Panc1 (cell line): ENCODE data around the gene KIRREL3.

Experiments
- CTCF ChIP-seq: fragments of 450-650 bp; IDR thresholded peaks from 2 replicates; pipeline ENCODE4 v1.5.1; 2017; ENCODE audit warnings: mild to moderate bottlenecking
- POLR2AphosphoS5 ChIP-seq: IDR thresholded peaks from 2 replicates; pipeline ENCODE4 v1.6.1; 2012; ENCODE audit warnings: mild to moderate bottlenecking, low read depth, low read length, moderate library complexity
- TF ChIP-seq, protein P1 (sequence below), 2 experiments: IDR thresholded peaks; 2 replicates each; pipeline ENCODE4 v1.6.1; 2011 to 2012; ENCODE audit warnings: low read depth in 2 of 2, control low read depth in 1 of 2, low read length in 1 of 2, mild to moderate bottlenecking in 1 of 2, moderate library complexity in 1 of 2; ENCODE audit not compliant: insufficient read depth in 1 of 2

DNA sequence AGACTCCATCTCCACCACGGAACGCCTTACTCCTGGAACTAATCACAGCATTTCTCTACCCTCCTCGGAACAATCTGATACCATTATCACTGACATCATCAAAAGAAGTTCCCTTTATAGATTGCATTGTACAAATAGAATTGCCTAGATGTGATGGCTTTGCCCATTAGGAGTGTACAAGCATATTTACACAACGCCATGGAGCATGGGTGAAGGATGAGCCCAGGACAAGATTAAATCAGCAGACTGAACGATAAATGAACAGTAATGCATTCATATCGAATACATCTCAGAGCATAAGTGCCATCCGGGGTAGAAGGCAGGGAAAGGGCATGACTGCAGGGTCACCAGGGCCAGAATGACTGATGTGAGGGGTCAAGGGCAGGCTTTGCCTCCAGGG, 57.3 kb downstream of the KIRREL3 start:
- TF ChIP-seq CTCF (no peak), POLR2AphosphoS5 (no peak)
- TF ChIP-seq, protein P1, sequence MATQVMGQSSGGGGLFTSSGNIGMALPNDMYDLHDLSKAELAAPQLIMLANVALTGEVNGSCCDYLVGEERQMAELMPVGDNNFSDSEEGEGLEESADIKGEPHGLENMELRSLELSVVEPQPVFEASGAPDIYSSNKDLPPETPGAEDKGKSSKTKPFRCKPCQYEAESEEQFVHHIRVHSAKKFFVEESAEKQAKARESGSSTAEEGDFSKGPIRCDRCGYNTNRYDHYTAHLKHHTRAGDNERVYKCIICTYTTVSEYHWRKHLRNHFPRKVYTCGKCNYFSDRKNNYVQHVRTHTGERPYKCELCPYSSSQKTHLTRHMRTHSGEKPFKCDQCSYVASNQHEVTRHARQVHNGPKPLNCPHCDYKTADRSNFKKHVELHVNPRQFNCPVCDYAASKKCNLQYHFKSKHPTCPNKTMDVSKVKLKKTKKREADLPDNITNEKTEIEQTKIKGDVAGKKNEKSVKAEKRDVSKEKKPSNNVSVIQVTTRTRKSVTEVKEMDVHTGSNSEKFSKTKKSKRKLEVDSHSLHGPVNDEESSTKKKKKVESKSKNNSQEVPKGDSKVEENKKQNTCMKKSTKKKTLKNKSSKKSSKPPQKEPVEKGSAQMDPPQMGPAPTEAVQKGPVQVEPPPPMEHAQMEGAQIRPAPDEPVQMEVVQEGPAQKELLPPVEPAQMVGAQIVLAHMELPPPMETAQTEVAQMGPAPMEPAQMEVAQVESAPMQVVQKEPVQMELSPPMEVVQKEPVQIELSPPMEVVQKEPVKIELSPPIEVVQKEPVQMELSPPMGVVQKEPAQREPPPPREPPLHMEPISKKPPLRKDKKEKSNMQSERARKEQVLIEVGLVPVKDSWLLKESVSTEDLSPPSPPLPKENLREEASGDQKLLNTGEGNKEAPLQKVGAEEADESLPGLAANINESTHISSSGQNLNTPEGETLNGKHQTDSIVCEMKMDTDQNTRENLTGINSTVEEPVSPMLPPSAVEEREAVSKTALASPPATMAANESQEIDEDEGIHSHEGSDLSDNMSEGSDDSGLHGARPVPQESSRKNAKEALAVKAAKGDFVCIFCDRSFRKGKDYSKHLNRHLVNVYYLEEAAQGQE (IDR thresholded peaks at IDR 0.05; ENCODE audit: insufficient read depth in 1 of 2, low read depth in 2 of 2, low read length in 1 of 2) = no peak
